Heart right ventricle (tissue), 16 donors: ENCODE results near the gene CDA. TPM values are rescaled to one million over a fixed set of nuclear protein-coding genes. Genes with fewer than 3 reads are reported as not detected.

Source experiments
- ATAC-seq, 8 donors: fragments of 200-7000 bp; cut with Tn5 transposase; one replicate each; pipeline ENCODE4 v1.9.1; 2020; ENCODE audit warnings: mild to moderate bottlenecking in 8 of 8, moderate library complexity in 8 of 8, moderate number of reproducible peaks in 1 of 8
- DNase-seq, 2 donors: peaks; one replicate each; pipeline ENCODE4 v3.0.0-alpha.2; 2020
- H3K27ac ChIP-seq, 10 donors: fragments of 200-600 bp; sonication (generic) in 2 of 10; one replicate each; pipeline versions ENCODE4 v1.5.0 to v1.8.0; 2020 to 2022; ENCODE audit warnings: mild to moderate bottlenecking in 3 of 10
- H3K27me3 ChIP-seq, 7 donors: fragments of 200-600 bp; one replicate each; pipeline ENCODE4 v1.8.0; 2021 to 2022; ENCODE audit warnings: mild to moderate bottlenecking in 2 of 7
- H3K36me3 ChIP-seq, 9 donors: fragments of 200-600 bp; sonication (generic) in 1 of 9; one replicate each; pipeline versions ENCODE4 v1.5.0 to v1.8.0; 2020 to 2022; ENCODE audit warnings: mild to moderate bottlenecking in 2 of 9
- H3K4me1 ChIP-seq, 9 donors: fragments of 200-600 bp; sonication (generic) in 1 of 9; one replicate each; pipeline versions ENCODE4 v1.5.0 to v1.8.0; 2020 to 2022; ENCODE audit warnings: mild to moderate bottlenecking in 4 of 9
- H3K4me3 ChIP-seq, 10 donors: fragments of 200-600 bp; sonication (generic) in 2 of 10; one replicate each; pipeline versions ENCODE4 v1.5.0 to v1.8.0; 2020 to 2022; ENCODE audit warnings: mild to moderate bottlenecking in 7 of 10, moderate library complexity in 2 of 10
- H3K9me3 ChIP-seq, 11 donors: fragments of 200-600 bp in 10 of 11; sonication (generic) in 2 of 11; one replicate each; pipeline versions ENCODE4 v1.5.0 to v1.8.0; 2013 to 2022; ENCODE audit warnings: mild to moderate bottlenecking in 2 of 11, control low read depth in 1 of 11, moderate library complexity in 1 of 11
- CTCF ChIP-seq, 9 donors: fragments of 200-600 bp; sonication (generic) in 2 of 9; IDR thresholded peaks; one replicate each; pipeline versions ENCODE4 v1.5.0 to v1.8.0; 2021 to 2022; ENCODE audit warnings: antibody characterized with exemption in 9 of 9, mild to moderate bottlenecking in 5 of 9, moderate library complexity in 1 of 9
- WGBS, 2 donors: extraction: QIAGEN DNeasy Blood & Tissue Kit; methylation state at CpG; one replicate each; pipeline ENCODE4 v1.1.7; 2013; ENCODE audit warnings: inconsistent platforms in 1 of 2; 5-methylcytosine and 5-hydroxymethylcytosine counted together
- intact Hi-C, 10 donors: fragments of 100-400 bp; cut with DNase I; formaldehyde crosslinking; loops; one replicate each; pipeline versions ENCODE4 v1.11.1 to v1.14.2; 2022
- polyA plus RNA-seq, 2 donors: library from polyadenylated mRNA; stranded (reverse); fragments of 200-250 nt; gene quantifications; one replicate each; pipeline ENCODE4 v1.2.3, GENCODE V29; 2013
- total RNA-seq, 10 donors: library from RNA; stranded (reverse); fragmentation: NEBNext Ultra II Directional in 3 of 10; extraction: Animal tissue kit (Norgen Biotek cat#: 25700) in 3 of 10; gene quantifications; one replicate each; pipeline versions ENCODE4 v1.2.1 to v1.2.4, GENCODE V29; 2021 to 2023
- donor health status: Arrhythmogenic right ventricular cardiomyopathy.
- donor health status: ischemic (EF 13 %, LVEDD 7.1; RV severe dilation, severe dysfunction).
- donor health status: healthy with polysubstance abuse.
- donor health status: DM: no; HTN: yes; CAD: no.
- donor health status: DM: no; HTN: no; CAD: no.
- donor health status: ischemic (EF 25% LVEDD 6.9; RV normal size, moderate dysfunction).
- donor health status: ischemic (EF 25% LVEDD 5.7; RV mildly dilated, moderate dysfunction).
- donor health status: healthy.
- donor health status: DM: yes; HTN: yes; CAD: no.
- donor health status: Ischemic cardiomyopathy.
- donor health status: ischemic (EF 35%, LVEDD 5.7; RV mildly dilated, moderate dysfunction).
- donor health status: nonischemic (EF 11% LVEDD 7.7; RV severe dilation, severe dysfunction).
- donor health status: DM: yes; HTN: yes; CAD: no.
- donor health status: PGD.
- donor health status: ischemic (EF 29% LVEDD 5.4; RV normal size, mild dysfunction).
- donor health status: nonischemic (EF 23%, LVEDD 6.1; RV moderate dilation, normal function).

Gene CDA
- total and polyA plus RNA-seq, 12 donors = 0.93 to 10.3 (median 3.0) TPM

- peaks cover 0 to 57% (median 26%) of the 10 kb centered on the region in 7 donors for H3K27me3 ChIP-seq
- TF ChIP-seq CTCF (IDR thresholded peaks at IDR 0.05) = peak in 2 of 9 donors; percentile 17 to 19
- peak in 2 of 8 donors; percentile 31 to 53 for ATAC-seq
- no peak for DNase-seq
- intact Hi-C loops = loop anchor here in 1 of 10 donors (5.0 kb wide), 1 partner anchor 45 kb away; the partner anchor contains the start of gene PINK1
- H3K4me3 ChIP-seq = no peak overlapping the region
- no peaks in the 10 kb centered on the region for H3K36me3 ChIP-seq
- peaks cover 0 to 4% (median 0%) of the 10 kb centered on the region in 11 donors for H3K9me3 ChIP-seq
- 70 to 72% methylated on average over 10 of the region's 10 CpGs for WGBS, 2 donors
- H3K4me1 ChIP-seq = peaks cover 2 to 33% (median 19%) of the 10 kb centered on the region in 9 donors
- H3K27ac ChIP-seq = peak overlapping the region in 5 of 10 donors; percentile 13 to 48 (median 26)
Measured at GRCh38 chr1:20586953-20587660, 1.8 kb upstream of the CDA start.

- Histone ChIP-seq H3K27ac (peak overlapping the region in 4 of 10 donors; percentile 13 to 48 (median 22)), H3K9me3 (peaks cover 0 to 4% (median 0%) of the 10 kb centered on the region in 11 donors), H3K27me3 (peaks cover 0 to 57% (median 26%) of the 10 kb centered on the region in 7 donors), H3K36me3 (no peaks in the 10 kb centered on the region), H3K4me3 (no peak overlapping the region), H3K4me1 (peaks cover 2 to 33% (median 19%) of the 10 kb centered on the region in 9 donors)
- DNase-seq (peak in 1 of 2 donors; percentile 34), ATAC-seq (peak in 7 of 8 donors; percentile 35 to 71 (median 48))
- intact Hi-C loops = loop anchor here in 1 of 10 donors (5.0 kb wide), 1 partner anchor 45 kb away; the partner anchor contains the start of gene PINK1
- no peak for TF ChIP-seq CTCF (IDR thresholded peaks at IDR 0.05)
- WGBS, 2 donors = 50 to 60% methylated on average over 2 of the region's 2 CpGs
Measured at GRCh38 chr1:20587661-20588053, 1.2 kb upstream of the CDA start.

- 14 to 16% methylated on average over 24 of the region's 24 CpGs for WGBS, 2 donors
- Histone ChIP-seq H3K27ac (peak overlapping the region; percentile 60 to 85 (median 75)), H3K27me3 (peaks cover 0 to 55% (median 26%) of the 10 kb centered on the region in 7 donors), H3K9me3 (peaks cover 0 to 4% (median 0%) of the 10 kb centered on the region in 11 donors), H3K36me3 (no peaks in the 10 kb centered on the region), H3K4me1 (peaks cover 2 to 33% (median 19%) of the 10 kb centered on the region in 9 donors), H3K4me3 (peak overlapping the region in 9 of 10 donors; percentile 13 to 51 (median 41))
- intact Hi-C loops = loop anchor here in 1 of 10 donors (5.0 kb wide), 1 partner anchor 43 kb away; the partner anchor contains the start of gene PINK1
- TF ChIP-seq CTCF (IDR thresholded peaks at IDR 0.05) = no peak
- ATAC-seq (peak; percentile 66 to 88 (median 74)), DNase-seq (peak; percentile 45 to 62)
Measured at GRCh38 chr1:20589331-20590278, 708 bp downstream of the CDA start.
